GM18861 (cell line): ENCODE measurements around the gene L3MBTL3.
"Not testable (repeated sequence)": the region's sequence is repeated elsewhere in the genome, so short reads cannot be mapped to it uniquely, and the experiment has no call there.

Source experiments
- ATAC-seq: cut with Tn5 transposase; IDR thresholded peaks from one replicate; pipeline ENCODE4 v1.9.1; 2021; ENCODE audit not compliant: unreplicated experiment

Gene L3MBTL3

DNA sequence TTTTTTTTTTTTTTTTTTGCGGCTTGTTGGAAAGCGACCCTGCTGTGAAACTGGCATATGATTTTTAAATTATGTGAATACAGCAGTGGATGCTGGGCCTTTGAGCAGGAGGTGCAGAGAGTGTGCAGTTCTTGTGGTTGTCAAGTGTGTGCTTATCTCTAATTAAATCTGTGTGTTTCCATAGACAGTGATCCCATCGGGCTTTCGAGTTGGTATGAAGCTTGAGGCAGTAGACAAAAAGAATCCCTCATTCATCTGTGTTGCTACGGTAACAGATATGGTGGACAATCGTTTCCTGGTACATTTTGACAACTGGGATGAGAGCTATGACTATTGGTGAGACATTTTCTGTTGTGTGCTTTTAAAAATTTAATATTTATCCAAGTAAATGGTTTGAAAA, 52.4 kb downstream of the L3MBTL3 start:
- no peak for ATAC-seq

DNA sequence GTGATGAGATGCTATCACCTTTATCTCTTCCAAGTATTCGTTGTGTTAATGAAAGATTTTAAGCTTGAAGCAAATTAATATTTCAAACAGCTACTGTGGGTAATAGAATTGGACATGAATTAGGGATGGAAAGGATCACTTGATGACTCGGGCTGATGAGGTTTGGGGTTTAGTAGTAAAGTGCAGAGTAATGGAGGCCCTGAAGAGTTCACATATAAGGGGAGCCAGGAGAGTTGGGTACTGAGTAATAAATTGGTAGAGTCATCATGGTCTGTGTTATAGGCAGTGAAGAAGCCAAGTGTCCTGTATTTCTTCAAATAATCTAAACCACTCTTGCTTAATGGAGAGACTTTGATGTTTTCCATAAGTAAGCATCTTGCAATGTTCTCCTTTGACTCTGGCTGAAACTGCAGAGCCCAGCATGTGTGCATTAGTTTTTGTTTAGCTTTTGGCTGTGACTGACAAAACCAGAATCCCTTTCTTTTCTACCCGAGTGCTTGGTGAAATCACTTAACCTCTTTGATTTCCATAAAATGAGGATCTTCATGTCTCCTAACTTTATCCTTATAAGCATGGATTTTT, 57.6 kb downstream of the L3MBTL3 start:
- ATAC-seq, result no peak

DNA sequence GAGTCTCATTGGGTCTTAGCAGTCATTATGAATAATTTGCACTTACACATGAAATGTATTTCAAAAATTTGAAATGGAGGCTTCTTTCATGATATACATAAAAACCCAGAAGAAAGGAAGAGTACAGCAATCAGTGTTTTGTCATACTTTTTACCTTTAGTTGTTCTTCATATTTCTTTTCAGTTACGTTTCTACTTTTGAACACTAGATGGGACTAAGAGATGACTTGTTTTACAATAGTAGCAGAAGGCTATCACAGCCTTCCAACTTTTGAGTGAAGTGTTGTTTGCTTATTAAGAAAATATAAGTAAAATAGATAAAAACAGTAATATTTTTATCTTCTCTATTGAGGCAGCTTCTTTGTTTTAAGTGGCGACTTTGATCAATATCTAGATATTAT, 58.1 kb downstream of the L3MBTL3 start:
- ATAC-seq, result no peak

DNA sequence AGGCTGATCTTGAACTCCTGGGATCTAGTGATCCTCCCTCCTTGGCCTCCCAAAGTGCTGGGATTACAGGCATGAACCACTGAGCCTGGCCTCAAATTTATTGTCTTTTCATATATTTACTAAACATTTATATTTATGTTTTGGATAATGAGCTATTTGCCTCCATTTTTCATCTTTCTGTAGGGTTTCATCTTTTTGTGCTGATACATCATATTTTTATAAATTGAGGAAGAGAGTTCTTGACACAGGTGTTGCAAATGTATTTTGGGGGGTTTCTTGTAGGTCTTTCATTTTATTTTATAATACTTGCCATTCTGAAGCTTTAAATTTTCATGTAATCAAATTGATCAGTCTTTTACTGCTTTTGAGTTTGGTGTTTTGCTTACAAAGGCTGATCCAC, 72.4 kb downstream of the L3MBTL3 start:
- ATAC-seq, result no peak

DNA sequence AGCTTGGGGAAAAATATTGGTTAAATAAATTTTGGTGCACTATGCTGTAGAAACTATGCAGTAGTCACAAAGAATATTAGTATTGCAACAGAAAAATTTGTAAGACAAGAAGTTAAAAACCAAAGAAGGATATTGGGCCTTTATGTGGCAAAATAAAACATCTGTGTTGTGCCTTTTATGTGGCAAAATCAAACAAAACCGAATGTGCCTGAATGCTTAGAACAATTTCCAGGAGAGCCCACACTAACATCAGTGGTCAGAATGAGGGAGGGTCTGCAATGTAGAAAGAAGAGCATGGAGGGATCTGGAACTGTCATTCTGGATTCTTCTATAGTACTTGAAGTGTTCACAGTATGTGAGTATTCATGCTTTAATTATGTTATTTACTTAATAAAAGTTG, 75.2 kb downstream of the L3MBTL3 start:
- no peak for ATAC-seq

DNA sequence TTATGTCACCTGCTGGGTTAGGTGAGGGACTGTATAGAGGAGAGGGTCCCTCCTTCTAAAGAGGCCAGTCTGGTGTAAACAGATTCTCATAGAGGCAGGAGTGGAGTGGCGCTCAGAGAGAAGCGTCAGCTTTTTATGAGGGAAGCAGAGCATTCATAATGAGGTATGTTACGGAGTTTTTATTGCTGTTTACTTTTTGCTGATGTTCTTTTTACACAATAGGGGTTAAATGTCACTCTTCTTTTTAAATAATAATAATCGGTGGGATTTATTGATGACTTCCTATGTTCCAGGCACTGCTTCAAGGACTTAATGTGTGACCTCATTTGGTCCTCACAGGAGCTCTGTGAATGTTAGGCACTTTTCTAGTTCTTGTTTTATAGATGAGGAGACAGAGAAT, 79.9 kb downstream of the L3MBTL3 start:
- ATAC-seq, result no peak

DNA sequence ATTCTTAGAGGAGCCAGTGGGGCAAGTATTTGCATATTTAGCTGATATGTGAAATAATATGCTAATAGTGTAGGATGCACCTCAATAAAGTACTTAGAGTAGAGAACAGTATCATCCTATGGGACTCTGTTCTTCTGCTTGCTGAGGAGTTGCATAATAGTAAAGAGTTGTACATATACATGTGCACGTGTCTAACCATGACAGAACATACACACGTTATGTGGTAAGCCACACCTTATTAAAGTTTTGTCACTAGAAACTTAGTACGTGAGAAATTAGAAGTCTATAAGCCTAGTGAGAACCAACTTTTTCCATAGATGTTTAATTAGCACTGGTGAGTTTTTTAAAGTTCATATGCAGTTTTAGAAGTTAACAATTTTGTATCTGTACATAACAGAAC, 80.7 kb downstream of the L3MBTL3 start:
- no peak for ATAC-seq

DNA sequence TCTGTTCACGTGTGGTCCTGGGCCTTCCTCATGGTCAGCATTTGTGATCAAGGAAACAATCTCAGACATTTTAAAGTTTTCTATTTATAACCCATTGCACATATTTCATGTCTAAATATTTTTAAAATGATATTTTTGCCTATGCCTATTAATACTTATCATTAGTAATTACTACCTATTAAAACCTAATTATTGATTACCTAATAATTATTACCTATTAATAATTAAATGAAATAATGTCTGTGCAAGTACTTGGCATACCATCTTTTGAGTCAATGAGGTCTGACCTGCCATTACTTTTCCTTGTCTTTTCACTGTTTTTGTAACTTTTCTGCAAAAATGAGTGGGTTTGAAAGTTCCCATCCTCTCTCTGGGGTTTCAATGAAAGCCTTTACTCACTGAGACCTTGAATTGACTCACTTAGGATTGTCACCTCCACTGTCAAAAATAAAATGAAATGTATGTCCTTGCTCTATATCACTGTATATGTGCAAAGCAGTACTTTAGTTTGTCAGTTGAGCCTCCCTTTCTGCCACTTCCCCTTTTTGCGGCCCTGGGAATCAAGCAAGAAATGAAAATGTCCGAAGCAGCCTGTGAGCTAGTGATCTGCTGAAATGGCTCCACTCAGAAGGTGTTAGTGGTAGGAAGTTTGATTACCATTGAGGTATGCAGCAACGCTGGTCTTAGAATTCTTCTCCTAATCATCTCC, 87.8 kb downstream of the L3MBTL3 start:
- ATAC-seq, result peak; percentile 73

DNA sequence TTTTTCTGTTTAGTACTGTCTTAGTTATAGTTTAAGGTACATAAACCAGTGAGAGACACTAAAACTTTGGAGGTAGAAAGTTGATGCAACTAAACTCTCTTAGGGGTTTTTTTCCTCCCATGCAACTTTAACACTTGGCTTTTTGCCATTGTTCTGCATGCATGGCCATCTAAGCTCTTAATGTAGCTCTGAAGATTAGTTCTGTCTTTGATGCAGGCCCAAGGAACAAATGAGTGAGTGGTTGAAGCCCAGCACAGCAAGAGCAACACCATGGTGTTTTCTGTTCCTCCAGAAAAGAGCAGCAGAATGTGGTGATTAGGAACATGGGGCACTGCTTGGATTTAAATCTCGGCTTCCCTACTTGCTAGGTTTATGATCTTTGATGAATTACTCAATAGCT, 89.3 kb downstream of the L3MBTL3 start:
- no peak for ATAC-seq

DNA sequence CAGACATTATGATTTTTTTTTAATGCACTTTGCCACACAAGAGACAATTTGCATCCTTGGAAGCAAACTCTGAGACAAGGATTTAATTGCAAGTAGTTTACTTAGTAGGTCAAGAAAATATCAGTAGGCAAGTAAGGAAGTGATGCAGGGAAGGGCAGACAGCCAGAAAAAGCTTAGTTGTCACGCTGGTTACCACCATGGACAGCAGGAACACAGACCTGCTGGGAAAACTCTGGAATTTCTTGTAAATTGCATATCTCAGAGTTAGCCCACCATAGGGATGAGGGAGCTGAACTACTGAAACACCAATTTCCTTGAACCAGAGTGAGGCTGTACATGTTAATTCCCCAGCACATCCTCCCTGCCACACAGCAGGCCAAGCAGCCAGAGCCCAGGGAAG, 92.7 kb downstream of the L3MBTL3 start:
- ATAC-seq, result no peak

DNA sequence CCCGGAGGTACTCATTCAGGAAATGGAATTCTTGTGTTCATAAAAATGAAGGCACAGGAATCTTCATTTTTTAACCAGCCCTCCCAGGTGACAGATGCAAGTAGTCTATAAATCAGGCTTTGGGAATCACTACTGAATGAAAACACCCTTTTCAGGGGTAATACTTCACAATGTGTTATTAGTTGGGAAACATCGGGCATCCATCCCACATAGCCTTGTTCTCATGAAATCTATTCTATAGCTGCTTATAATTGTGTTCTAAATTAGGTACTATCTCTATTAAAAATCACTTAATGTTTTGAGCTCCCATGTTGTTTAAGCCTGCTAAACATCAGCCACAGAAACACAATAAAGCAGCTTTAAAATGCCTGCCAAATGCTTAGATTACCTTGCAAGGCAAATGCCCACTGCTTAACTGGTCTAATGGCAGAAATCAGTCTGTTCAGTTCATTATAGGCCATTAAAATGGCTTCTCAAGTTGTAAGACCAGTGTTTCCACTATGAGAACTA, 94.9 kb downstream of the L3MBTL3 start:
- no peak for ATAC-seq

DNA sequence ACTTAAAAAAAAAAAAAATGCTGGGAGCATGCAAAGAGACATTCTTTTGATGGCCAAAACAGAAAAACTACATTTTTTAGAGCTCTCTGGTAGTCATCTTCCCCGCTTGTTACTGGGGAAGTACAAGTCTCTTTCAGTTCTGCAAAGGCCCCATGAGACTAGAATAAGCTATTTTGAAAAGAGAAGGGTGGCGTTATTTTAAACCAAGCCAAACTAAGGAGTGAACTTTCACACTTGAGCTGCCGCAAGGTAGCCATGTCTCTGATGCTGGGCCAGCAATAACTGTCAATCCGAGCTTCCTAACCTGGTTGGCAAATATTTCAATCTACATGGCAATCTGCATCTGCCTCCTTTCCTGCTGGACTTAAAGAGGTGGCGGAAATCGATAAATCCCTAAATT, 96.7 kb downstream of the L3MBTL3 start:
- ATAC-seq, result peak; percentile 81

DNA sequence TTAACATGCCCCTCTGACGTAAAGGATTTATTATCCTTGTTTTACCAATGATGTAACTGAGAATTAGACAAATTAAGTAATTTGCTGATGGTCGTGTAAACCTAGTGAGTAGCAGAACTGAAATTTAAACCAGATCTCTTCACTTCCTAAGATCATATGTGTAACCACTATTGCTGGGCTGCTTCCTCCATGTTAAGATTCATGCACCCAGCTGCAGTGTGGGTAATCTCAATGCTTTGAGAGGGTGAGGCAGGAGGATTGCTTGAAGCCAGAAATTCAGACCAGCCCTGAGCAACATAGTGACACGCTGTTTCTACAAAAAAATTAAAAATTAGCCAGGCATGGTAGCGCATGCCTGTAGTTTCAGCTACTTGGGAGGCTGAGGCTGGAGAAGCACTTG, 97.9 kb downstream of the L3MBTL3 start:
- peak; percentile 23 for ATAC-seq

DNA sequence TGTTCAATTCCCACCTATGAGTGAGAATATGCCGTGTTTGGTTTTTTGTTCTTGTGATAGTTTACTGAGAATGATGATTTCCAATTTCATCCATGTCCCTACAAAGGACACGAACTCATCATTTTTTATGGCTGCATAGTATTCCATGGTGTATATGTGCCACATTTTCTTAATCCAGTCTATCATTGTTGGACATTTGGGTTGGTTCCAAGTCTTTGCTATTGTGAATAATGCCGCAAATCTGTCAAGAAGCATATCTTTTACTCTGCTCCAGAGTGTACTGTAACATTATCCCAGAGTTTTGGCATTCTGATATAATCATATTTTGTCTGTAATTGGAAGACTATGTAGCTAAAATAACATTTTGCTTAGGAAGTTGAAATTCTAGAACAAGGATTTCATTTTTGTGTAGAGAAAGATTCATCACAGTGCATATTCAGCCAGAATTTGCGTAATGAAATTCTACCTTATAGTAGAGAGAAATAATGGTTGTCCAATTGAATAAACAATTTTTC, 98.9 kb downstream of the L3MBTL3 start:
- ATAC-seq, result not testable (repeated sequence)

DNA sequence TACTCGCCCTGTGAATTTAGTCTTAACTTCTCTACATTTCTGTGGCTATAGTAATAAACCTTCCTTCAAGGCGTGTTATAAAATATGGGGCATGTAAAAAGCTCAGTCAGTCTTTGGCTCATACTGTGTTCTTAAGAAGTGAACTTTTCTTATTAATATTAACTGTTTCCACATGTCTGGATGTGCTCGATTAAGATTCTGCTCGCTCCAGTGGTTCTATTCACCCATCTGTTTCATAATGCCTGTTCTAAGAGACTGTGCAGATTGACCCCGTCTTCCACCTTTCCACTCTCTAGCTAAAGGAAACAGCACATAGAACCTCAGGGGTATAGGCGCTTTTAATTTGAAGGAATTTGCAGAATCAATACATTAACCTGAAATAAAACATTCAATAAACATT, 99.9 kb downstream of the L3MBTL3 start:
- peak; percentile 48 for ATAC-seq

DNA sequence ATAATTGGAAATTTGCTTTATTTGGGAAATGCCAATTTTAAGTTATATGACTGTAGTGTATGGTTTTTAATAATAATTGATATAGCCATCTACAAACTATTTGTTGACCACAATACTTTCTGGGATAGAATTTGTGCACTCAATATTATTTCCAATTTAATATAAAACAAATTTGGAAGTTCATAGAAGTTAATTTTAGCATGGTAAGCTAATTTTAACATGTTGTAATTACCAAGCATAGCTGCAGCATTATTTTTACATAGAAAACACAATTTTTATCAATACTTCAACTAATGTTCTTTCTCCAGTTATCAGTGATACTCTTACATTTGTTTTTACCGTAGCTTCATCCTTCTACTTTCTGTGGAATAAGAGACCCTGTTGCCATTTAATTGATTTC, 100.8 kb downstream of the L3MBTL3 start:
- ATAC-seq, result no peak

DNA sequence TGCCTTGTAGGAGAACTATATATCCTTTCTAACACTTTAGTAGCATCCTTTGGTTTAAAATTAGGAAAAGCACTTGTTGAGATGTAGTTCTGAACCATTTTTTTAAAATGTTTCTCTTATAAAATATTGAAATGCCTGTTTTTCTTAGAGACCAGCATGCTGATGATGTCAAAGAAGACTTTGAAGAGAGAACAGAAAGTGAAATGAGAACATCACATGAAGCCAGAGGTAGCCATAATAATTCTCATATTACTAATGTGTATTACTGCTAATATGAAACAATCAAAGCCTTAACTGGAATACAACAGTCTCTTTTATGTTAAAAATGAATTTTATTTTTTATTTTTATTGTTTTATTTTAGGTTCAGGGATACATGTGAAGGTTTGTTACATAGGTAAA, 102.3 kb downstream of the L3MBTL3 start:
- no peak for ATAC-seq

DNA sequence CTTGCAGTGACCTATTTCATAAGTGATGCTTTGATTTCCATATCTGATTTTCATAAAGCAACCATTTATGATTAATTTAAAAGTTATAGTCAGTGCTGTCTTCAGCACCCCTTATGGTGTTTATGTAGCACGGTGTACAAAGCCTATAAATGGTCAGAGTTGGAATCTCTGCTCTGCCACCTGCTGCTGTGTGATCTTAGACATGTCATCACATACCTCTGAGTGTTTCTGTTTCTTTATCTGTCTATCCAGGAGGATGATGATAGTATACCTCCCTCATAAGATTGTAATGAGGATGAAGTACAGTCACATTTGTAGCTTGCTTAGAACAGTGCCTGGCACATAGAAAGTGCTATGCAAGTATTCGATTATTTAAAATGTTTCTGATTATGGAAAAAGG, 103.9 kb downstream of the L3MBTL3 start:
- ATAC-seq, result no peak

DNA sequence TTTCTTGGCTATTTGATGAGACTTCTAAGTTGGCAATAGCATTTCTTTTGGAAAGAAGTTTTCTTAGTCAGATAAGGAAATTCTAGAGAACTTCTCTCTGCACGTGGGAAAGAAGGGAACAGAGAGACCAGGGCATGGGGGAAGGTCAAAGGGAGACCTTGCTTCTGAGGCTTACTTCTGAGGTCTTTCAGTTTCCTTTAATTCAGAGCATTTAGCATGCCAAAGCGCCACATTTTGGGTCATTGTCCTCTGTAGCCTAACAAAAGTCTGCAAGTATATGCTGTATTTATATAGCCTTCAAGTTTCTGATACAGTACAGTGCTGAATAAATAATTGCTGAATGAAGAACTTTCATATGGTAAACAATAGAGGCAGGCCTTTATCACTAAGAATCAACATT, 108.8 kb downstream of the L3MBTL3 start:
- no peak for ATAC-seq

DNA sequence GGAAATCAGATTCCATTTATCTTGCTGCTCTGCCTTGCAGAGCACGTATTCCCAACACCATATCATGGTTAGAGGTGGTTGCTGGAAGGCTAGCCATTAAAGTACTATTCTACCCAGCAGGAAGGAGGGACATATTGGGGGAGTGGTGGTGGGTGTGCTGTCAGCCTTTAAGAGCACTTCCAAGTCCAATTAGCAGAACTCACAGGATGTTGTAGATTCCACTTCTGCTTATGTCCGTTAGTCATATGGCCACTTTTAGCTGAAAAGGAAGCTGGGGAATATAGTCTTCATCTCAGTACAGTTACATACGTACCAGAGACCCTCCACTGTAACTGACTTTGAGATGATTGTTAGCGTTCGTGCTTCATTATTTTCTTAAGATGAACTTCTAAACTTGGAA, 109.9 kb downstream of the L3MBTL3 start:
- ATAC-seq, result no peak

DNA sequence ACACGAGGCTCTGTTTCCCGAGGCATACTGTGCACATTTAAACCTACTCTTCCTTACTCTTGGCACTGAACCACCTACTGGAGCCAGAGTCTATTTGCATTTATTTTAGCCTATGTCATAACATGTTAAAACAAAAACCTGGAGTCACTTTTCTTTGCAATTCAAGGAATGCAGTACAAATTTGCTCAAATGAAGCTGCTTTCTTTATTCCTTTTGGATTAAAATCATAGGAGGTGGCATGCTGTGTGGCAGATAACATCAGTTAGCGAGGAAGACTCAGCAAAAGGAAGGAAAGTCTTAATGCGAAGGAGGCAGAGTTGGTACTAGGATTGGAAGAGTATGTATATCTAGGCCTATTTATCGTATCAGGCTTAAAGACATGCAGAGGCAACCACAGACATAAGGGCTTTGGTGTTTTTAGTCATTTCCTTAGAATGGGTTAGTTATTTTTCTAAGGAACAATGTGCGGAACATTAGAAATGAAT, 111.4 kb downstream of the L3MBTL3 start:
- ATAC-seq, result no peak

DNA sequence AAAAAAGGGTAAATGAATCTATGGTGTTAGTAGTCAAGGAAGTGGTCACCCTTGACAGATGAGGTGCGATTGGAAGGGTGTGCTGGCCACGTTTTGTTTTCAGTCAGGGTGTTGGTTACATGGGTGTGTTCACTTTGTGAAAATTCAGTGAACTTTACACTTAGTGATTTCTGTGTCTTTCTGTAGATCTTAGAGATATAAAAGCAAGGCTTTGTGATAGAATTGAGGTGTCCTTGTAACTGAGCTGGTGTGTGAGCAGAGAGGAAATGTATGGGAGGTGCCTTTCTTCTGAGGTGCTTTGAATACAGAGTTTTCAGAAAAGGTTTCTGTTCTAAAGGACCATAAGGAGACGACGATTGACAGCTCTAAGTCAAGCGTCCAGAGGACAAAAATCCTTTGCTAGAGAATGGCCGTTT, 113.9 kb downstream of the L3MBTL3 start:
- peak; percentile 73 for ATAC-seq
